ENCODE measurements around the gene SGPL1. TPM values are rescaled to one million over a fixed set of nuclear protein-coding genes. Genes with fewer than 3 reads are reported as not detected.
"Not testable (repeated sequence)": the region's sequence is repeated elsewhere in the genome, so short reads cannot be mapped to it uniquely, and the experiment has no call there.

The SGPL1 gene
- total RNA-seq, 1 experiment from 2014 or later, result 26.5 TPM

- no peak for DNase-seq (ENCODE audit: low read depth)
Measured at GRCh38 chr10:70906031-70906783, 90.5 kb downstream of the SGPL1 start.

- no peak for DNase-seq (ENCODE audit: low read depth)
Measured at GRCh38 chr10:70906953-70907636, 91.3 kb downstream of the SGPL1 start.

GRCh38 chr10:70907637-70908405 lies 92.1 kb downstream of the SGPL1 start:
- DNase-seq (ENCODE audit: low read depth), result no peak

- no peak for DNase-seq (ENCODE audit: low read depth)
Measured at GRCh38 chr10:70908406-70909296, 92.9 kb downstream of the SGPL1 start.

- no peak for DNase-seq (ENCODE audit: low read depth)
Measured at GRCh38 chr10:70909326-70909935, 93.7 kb downstream of the SGPL1 start.

- no peak for DNase-seq (ENCODE audit: low read depth)
Measured at GRCh38 chr10:70910486-70911341, 95.0 kb downstream of the SGPL1 start.

- no peak for DNase-seq (ENCODE audit: low read depth)
Measured at GRCh38 chr10:70911386-70911785, 95.6 kb downstream of the SGPL1 start.

GRCh38 chr10:70912556-70912955 lies 96.8 kb downstream of the SGPL1 start:
- DNase-seq (ENCODE audit: low read depth), result no peak

- no peak for DNase-seq (ENCODE audit: low read depth)
Measured at GRCh38 chr10:70913191-70913892, 97.6 kb downstream of the SGPL1 start.

- no peak for DNase-seq (ENCODE audit: low read depth)
Measured at GRCh38 chr10:70913893-70914240, 98.1 kb downstream of the SGPL1 start.

- DNase-seq (ENCODE audit: low read depth), result no peak
Measured at GRCh38 chr10:70914316-70914864, 98.6 kb downstream of the SGPL1 start.

GRCh38 chr10:70915206-70915605 lies 99.5 kb downstream of the SGPL1 start:
- DNase-seq (ENCODE audit: low read depth), result no peak

GRCh38 chr10:70915806-70916205 lies 100.1 kb downstream of the SGPL1 start:
- no peak for DNase-seq (ENCODE audit: low read depth)

- DNase-seq (ENCODE audit: low read depth), result no peak
Measured at GRCh38 chr10:70916241-70916640, 100.5 kb downstream of the SGPL1 start.

- no peak for DNase-seq (ENCODE audit: low read depth)
Measured at GRCh38 chr10:70917226-70917625, 101.5 kb downstream of the SGPL1 start.

GRCh38 chr10:70917635-70918034 lies 101.9 kb downstream of the SGPL1 start:
- DNase-seq (ENCODE audit: low read depth), result no peak

- no peak for DNase-seq (ENCODE audit: low read depth)
Measured at GRCh38 chr10:70918851-70919530, 103.2 kb downstream of the SGPL1 start.

GRCh38 chr10:70919906-70920305 lies 104.2 kb downstream of the SGPL1 start:
- DNase-seq (ENCODE audit: low read depth), result not testable (repeated sequence)

GRCh38 chr10:70920519-70920918 lies 104.8 kb downstream of the SGPL1 start:
- no peak for DNase-seq (ENCODE audit: low read depth)

Measured in M059J (cell line).